HepG2 (cell line): ENCODE measurements around the gene GNL2. TPM values are rescaled to one million over a fixed set of nuclear protein-coding genes. Genes with fewer than 3 reads are reported as not detected.

ENCODE experiments used
- ATAC-seq: fragments of 200-7000 bp; cut with Tn5 transposase; 3 replicates; pipeline ENCODE4 v1.9.1; 2020; ENCODE audit warnings: mild to moderate bottlenecking, moderate library complexity
- BruUV-seq: library from RNA; stranded (reverse); fragments of 400-500 nt; replicated peaks from 2 replicates; lab custom pipeline; 2021; lab: Mats Ljungman, UMichigan
- CTCF ChIA-PET: fragments of 300-600 bp; formaldehyde crosslinking; extraction: SDS; loops from one replicate; lab custom pipeline; 2021; ENCODE audit warnings: low total read pairs, inconsistent platforms, low intra/inter-chr PET ratio; lab: Yijun Ruan, JAX
- POLR2A ChIA-PET: fragments of 350-600 bp; sonication (Branson Sonifier 250); formaldehyde crosslinking; loops from one replicate; lab custom pipeline; 2020; ENCODE audit warnings: antibody characterized with exemption, inconsistent platforms; lab: Yijun Ruan, JAX
- DNase-seq: peaks from one replicate; pipeline ENCODE4 v3.0.0-alpha.2; 2015; ENCODE audit warnings: low spot score
- FAIRE-seq: peaks from 3 replicates; lab custom pipeline; 2011; peaks lifted over from hg19 to GRCh38; lab: Jason Lieb, UNC
- H2AFZ ChIP-seq: one replicate; pipeline ENCODE4 v1.6.1; 2011; ENCODE audit warnings: low read length, inconsistent platforms
- H3K27ac ChIP-seq: fragments of 300-600 bp; 3 replicates; pipeline ENCODE4 v1.8.0; 2011; ENCODE audit warnings: mixed run types, mild to moderate bottlenecking, mixed read lengths, low read length, inconsistent platforms; ENCODE audit not compliant: insufficient read depth; ENCODE audit errors: extremely low read length
- H3K27me3 ChIP-seq, 2 experiments: fragments of 200-600 bp in 1 of 2; 2 replicates in 1 of 2; 3 replicates in 1 of 2; pipeline versions ENCODE4 v1.6.0 to v1.8.0; 2011; ENCODE audit warnings: low read length in 2 of 2, mild to moderate bottlenecking in 2 of 2, moderate library complexity in 2 of 2, inconsistent platforms in 1 of 2; ENCODE audit not compliant: insufficient read depth in 2 of 2, control insufficient read depth in 1 of 2
- H3K36me3 ChIP-seq, 2 experiments: fragments of 200-600 bp in 1 of 2; replicated peaks in 1 of 2; 2 replicates in 1 of 2; 3 replicates in 1 of 2; pipeline versions ENCODE4 v1.5.1 to v1.8.0; 2011; ENCODE audit warnings: low read length in 2 of 2, inconsistent platforms in 1 of 2; ENCODE audit not compliant: insufficient read depth in 2 of 2, control insufficient read depth in 1 of 2
- H3K4me1 ChIP-seq: 2 replicates; pipeline ENCODE4 v1.5.1; 2012; ENCODE audit warnings: low read length, inconsistent platforms; ENCODE audit not compliant: insufficient read depth
- H3K4me2 ChIP-seq: 2 replicates; pipeline ENCODE4 v1.6.0; 2011; ENCODE audit warnings: low read depth, low read length, inconsistent platforms
- H3K4me3 ChIP-seq, 3 experiments: fragments of 200-600 bp in 1 of 3; sonication (generic), shearing (Covaris generic) in 1 of 3; replicated peaks in 1 of 3; 2 replicates each; pipeline ENCODE4 v1.5.1; 2011 to 2016; ENCODE audit warnings: low read length in 3 of 3, inconsistent platforms in 2 of 3, low read depth in 2 of 3, mild to moderate bottlenecking in 2 of 3, control low read depth in 1 of 3, mixed read lengths in 1 of 3; ENCODE audit not compliant: insufficient read depth in 1 of 3
- H3K79me2 ChIP-seq: one replicate; pipeline ENCODE4 v1.6.1; 2011; ENCODE audit warnings: low read length, inconsistent platforms; ENCODE audit not compliant: insufficient read depth
- H3K9ac ChIP-seq: 2 replicates; pipeline ENCODE4 v1.6.0; 2011; ENCODE audit warnings: mild to moderate bottlenecking, low read depth, low read length, inconsistent platforms; ENCODE audit not compliant: insufficient read depth
- H3K9me3 ChIP-seq: 2 replicates; pipeline ENCODE4 v1.5.1; 2012; ENCODE audit warnings: mild to moderate bottlenecking, low read length
- H4K20me1 ChIP-seq: 2 replicates; pipeline ENCODE4 v1.6.0; 2011; ENCODE audit warnings: inconsistent platforms, mild to moderate bottlenecking, low read length, moderate library complexity; ENCODE audit not compliant: insufficient read depth
- ZNF264 ChIP-seq: sonication (generic); formaldehyde crosslinking; IDR thresholded peaks from 2 replicates; pipeline ENCODE4 v1.4.0; 2020; ENCODE audit warnings: missing genetic modification reagents
- ZNF329 ChIP-seq: sonication (generic); formaldehyde crosslinking; IDR thresholded peaks from 2 replicates; pipeline ENCODE4 v1.9.0; 2021; ENCODE audit warnings: low read depth, mild to moderate bottlenecking, missing genetic modification reagents
- ZNF724P ChIP-seq: sonication (generic); formaldehyde crosslinking; IDR thresholded peaks from 2 replicates; pipeline ENCODE4 v1.8.0; 2022; ENCODE audit warnings: missing genetic modification reagents, borderline replicate concordance
- ZNF777 ChIP-seq: sonication (generic); formaldehyde crosslinking; IDR thresholded peaks from 2 replicates; pipeline ENCODE4 v1.4.0; 2020; ENCODE audit warnings: missing genetic modification reagents
- WGBS: methylation state at CpG from one replicate; pipeline ENCODE4 v1.1.6; 2017; ENCODE audit warnings: low lambda C conversion rate; 5-methylcytosine and 5-hydroxymethylcytosine counted together
- in situ Hi-C: cut with HindIII; loops from 2 replicates; pipeline ENCODE4 v1.10.0; 2017; ENCODE audit warnings: low pct_unique_long_range_greater_than_20kb; ENCODE audit not compliant: extremely low pct_ligation_motif_present
- intact Hi-C: fragments of 100-400 bp; cut with micrococcal nuclease; formaldehyde crosslinking; loops from one replicate; pipeline ENCODE4 v1.10.0; 2022; ENCODE audit not compliant: unreplicated experiment
- polyA plus RNA-seq, 8 experiments: library from polyadenylated mRNA; depleted of rRNA in 3 of 8; stranded (reverse) in 7 of 8; unstranded in 1 of 8; fragments of >200 nt; fragmentation: Illumina TruSeq in 4 of 8; extraction: Trizol in 4 of 8; gene quantifications; 2 replicates each; pipeline versions ENCODE4 v1.2.1 to v1.2.3, GENCODE V29; 2011 to 2016; ENCODE audit warnings: low read depth in 4 of 8, missing spikeins in 1 of 8, mixed read lengths in 1 of 8; ENCODE audit not compliant: insufficient read depth in 1 of 8
- total RNA-seq, 5 experiments: library from RNA; depleted of rRNA; stranded (reverse); fragments of >200 nt; fragmentation: Illumina TruSeq; extraction: Trizol; gene quantifications; 2 replicates each; pipeline ENCODE4 v1.2.3, GENCODE V29; 2016; ENCODE audit warnings: low read depth in 1 of 5
- TF ChIP-seq, protein P1 (sequence below): sonication (generic); formaldehyde crosslinking; IDR thresholded peaks from 2 replicates; pipeline ENCODE4 v1.4.0; 2020; ENCODE audit warnings: missing genetic modification reagents
- TF ChIP-seq, protein P2 (sequence below): sonication (generic); formaldehyde crosslinking; IDR thresholded peaks from 2 replicates; pipeline ENCODE4 v1.4.0; 2020; ENCODE audit warnings: mild to moderate bottlenecking, missing genetic modification reagents
- TF ChIP-seq, protein P3 (sequence below): sonication (generic); formaldehyde crosslinking; IDR thresholded peaks from 2 replicates; pipeline ENCODE4 v1.4.0; 2020; ENCODE audit warnings: missing genetic modification reagents
- TF ChIP-seq, protein P4 (sequence below): sonication (generic); formaldehyde crosslinking; IDR thresholded peaks from 2 replicates; pipeline ENCODE4 v1.4.0; 2020; ENCODE audit warnings: missing genetic modification reagents

Gene GNL2
- total and polyA plus RNA-seq, 2 of the 13 experiments (the other 11 are each of a cell fraction or from before 2014, with no cell fraction given): 32.1 to 72.1 TPM

DNA sequence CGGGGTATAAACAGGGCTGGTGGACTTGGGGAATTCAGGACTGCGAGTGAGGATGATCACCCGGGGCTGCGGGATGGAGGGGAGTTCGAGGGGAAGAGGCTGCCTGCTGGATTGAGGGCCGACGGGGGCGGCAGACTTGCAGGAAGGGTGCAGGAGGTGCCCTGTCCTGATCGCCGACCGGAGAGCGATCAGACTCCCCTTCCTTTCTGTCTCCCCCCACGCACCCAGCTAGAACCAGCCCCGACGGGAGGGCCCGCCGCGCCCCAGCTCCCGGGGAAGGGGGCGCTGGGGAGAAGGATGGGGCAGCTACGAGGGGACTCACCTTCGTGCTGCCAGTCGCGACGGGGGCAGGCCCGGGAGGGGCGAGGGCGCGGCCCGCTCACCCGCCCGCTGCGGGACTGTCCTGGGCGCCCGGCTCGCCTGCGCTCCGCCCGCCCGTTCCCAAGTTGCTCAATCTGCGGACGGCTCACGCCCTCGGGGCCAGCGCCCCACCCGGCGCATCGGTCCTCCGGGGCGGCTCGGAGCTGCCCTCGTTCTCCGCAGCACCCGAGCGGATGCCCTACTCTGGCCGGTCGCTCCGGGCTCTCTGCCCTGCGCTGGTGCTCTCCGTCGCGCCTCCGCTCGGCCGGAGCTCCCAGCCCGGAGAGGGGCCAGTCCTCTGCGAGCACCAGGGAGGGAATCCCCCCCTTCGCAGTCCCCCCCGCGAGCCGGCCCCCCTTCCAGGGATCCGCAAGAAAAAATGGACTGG lies 38.7 kb upstream of the GNL2 start, which contains the start of gene RSPO1:
Gene RSPO1 (minus strand): TSS at position 649 of the 748 bp plus-strand sequence. CDS start 5,231 bp downstream, outside the sequence.
- FAIRE-seq (no peak), DNase-seq (no peak), ATAC-seq (peak; percentile 80)
- no peak within 1 kb of the TSS for H3K27ac ChIP-seq
- no TSS peak for BruUV-seq
- peaks cover 24 to 95% of the 10 kb centered on the region in 2 experiments for H3K27me3 ChIP-seq
- peak within 1 kb of the TSS; percentile 47 for H3K4me2 ChIP-seq
- H2AFZ ChIP-seq: no peak within 1 kb of the TSS
- ChIA-PET CTCF (no interaction called here), POLR2A (no interaction called here)
- peak within 1 kb of the TSS in 2 of 3 experiments; percentile 20 to 38; a peak in 3 of 6 replicates for H3K4me3 ChIP-seq
- intact Hi-C loops (no loop called here), in situ Hi-C loops (no loop called here)
- H3K9ac ChIP-seq: no peak within 1 kb of the TSS
- 2% methylated on average over 8 of the region's 72 CpGs for WGBS
- no peaks in the 10 kb centered on the region for H3K36me3 ChIP-seq
- no peaks in the 10 kb centered on the region for H4K20me1 ChIP-seq
- H3K4me1 ChIP-seq: no peaks in the 10 kb centered on the region
- no peaks in the 10 kb centered on the region for H3K79me2 ChIP-seq
- H3K9me3 ChIP-seq: no peaks in the 10 kb centered on the region
- TF ChIP-seq, protein P1, sequence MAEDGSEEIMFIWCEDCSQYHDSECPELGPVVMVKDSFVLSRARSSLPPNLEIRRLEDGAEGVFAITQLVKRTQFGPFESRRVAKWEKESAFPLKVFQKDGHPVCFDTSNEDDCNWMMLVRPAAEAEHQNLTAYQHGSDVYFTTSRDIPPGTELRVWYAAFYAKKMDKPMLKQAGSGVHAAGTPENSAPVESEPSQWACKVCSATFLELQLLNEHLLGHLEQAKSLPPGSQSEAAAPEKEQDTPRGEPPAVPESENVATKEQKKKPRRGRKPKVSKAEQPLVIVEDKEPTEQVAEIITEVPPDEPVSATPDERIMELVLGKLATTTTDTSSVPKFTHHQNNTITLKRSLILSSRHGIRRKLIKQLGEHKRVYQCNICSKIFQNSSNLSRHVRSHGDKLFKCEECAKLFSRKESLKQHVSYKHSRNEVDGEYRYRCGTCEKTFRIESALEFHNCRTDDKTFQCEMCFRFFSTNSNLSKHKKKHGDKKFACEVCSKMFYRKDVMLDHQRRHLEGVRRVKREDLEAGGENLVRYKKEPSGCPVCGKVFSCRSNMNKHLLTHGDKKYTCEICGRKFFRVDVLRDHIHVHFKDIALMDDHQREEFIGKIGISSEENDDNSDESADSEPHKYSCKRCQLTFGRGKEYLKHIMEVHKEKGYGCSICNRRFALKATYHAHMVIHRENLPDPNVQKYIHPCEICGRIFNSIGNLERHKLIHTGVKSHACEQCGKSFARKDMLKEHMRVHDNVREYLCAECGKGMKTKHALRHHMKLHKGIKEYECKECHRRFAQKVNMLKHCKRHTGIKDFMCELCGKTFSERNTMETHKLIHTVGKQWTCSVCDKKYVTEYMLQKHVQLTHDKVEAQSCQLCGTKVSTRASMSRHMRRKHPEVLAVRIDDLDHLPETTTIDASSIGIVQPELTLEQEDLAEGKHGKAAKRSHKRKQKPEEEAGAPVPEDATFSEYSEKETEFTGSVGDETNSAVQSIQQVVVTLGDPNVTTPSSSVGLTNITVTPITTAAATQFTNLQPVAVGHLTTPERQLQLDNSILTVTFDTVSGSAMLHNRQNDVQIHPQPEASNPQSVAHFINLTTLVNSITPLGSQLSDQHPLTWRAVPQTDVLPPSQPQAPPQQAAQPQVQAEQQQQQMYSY (CRISPR knock-in tag): peak; percentile 92
- TF ChIP-seq, protein P2, sequence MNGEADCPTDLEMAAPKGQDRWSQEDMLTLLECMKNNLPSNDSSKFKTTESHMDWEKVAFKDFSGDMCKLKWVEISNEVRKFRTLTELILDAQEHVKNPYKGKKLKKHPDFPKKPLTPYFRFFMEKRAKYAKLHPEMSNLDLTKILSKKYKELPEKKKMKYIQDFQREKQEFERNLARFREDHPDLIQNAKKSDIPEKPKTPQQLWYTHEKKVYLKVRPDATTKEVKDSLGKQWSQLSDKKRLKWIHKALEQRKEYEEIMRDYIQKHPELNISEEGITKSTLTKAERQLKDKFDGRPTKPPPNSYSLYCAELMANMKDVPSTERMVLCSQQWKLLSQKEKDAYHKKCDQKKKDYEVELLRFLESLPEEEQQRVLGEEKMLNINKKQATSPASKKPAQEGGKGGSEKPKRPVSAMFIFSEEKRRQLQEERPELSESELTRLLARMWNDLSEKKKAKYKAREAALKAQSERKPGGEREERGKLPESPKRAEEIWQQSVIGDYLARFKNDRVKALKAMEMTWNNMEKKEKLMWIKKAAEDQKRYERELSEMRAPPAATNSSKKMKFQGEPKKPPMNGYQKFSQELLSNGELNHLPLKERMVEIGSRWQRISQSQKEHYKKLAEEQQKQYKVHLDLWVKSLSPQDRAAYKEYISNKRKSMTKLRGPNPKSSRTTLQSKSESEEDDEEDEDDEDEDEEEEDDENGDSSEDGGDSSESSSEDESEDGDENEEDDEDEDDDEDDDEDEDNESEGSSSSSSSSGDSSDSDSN (CRISPR knock-in tag): peak; percentile 84; the same call in 1 of the 2 replicates
- no peak for TF ChIP-seq ZNF264 (CRISPR knock-in tag)
- TF ChIP-seq ZNF724P: no peak
- TF ChIP-seq, protein P3, sequence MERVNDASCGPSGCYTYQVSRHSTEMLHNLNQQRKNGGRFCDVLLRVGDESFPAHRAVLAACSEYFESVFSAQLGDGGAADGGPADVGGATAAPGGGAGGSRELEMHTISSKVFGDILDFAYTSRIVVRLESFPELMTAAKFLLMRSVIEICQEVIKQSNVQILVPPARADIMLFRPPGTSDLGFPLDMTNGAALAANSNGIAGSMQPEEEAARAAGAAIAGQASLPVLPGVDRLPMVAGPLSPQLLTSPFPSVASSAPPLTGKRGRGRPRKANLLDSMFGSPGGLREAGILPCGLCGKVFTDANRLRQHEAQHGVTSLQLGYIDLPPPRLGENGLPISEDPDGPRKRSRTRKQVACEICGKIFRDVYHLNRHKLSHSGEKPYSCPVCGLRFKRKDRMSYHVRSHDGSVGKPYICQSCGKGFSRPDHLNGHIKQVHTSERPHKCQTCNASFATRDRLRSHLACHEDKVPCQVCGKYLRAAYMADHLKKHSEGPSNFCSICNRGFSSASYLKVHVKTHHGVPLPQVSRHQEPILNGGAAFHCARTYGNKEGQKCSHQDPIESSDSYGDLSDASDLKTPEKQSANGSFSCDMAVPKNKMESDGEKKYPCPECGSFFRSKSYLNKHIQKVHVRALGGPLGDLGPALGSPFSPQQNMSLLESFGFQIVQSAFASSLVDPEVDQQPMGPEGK (CRISPR knock-in tag): 0 out of 2 replicates have a peak, but pooled peaks have one; percentile 38
- TF ChIP-seq ZNF777 (CRISPR knock-in tag): peak; percentile 81; the same call in 1 of the 2 replicates
- TF ChIP-seq, protein P4, sequence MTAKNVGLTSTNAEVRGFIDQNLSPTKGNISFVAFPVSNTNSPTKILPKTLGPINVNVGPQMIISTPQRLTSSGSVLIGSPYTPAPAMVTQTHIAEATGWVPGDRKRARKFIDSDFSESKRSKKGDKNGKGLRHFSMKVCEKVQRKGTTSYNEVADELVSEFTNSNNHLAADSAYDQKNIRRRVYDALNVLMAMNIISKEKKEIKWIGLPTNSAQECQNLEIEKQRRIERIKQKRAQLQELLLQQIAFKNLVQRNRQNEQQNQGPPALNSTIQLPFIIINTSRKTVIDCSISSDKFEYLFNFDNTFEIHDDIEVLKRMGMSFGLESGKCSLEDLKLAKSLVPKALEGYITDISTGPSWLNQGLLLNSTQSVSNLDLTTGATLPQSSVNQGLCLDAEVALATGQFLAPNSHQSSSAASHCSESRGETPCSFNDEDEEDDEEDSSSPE (CRISPR knock-in tag): no peak
- TF ChIP-seq ZNF329: no peak
